Immature natural killer cell (primary cell): ENCODE results near the gene CA5A. TPM values are rescaled to one million over a fixed set of nuclear protein-coding genes. Genes with fewer than 3 reads are reported as not detected.
"Not testable (repeated sequence)": the region's sequence is repeated elsewhere in the genome, so short reads cannot be mapped to it uniquely, and the experiment has no call there.

Experiments used
- DNase-seq, 3 donors: peaks; one replicate each; pipeline ENCODE4 v3.0.0; 2022; ENCODE audit warnings: mixed read lengths in 1 of 3
- H3K27ac Mint-ChIP-seq, 6 donors: one replicate each; pipeline ENCODE4 v1.8.0; 2020; ENCODE audit warnings: mixed read lengths in 6 of 6, mild to moderate bottlenecking in 5 of 6, inconsistent platforms in 4 of 6, moderate library complexity in 3 of 6
- H3K27me3 Mint-ChIP-seq, 3 donors: one replicate each; pipeline ENCODE4 v1.8.0; 2020 to 2021; ENCODE audit warnings: low read depth in 3 of 3, mild to moderate bottlenecking in 3 of 3, mixed read lengths in 3 of 3, moderate library complexity in 3 of 3, inconsistent platforms in 1 of 3
- H3K36me3 Mint-ChIP-seq, 3 donors: one replicate each; pipeline ENCODE4 v1.8.0; 2020; ENCODE audit warnings: mixed read lengths in 3 of 3, inconsistent platforms in 2 of 3, mild to moderate bottlenecking in 2 of 3
- H3K4me1 Mint-ChIP-seq, 2 donors: one replicate each; pipeline ENCODE4 v1.8.0; 2020; ENCODE audit warnings: inconsistent platforms in 2 of 2, mild to moderate bottlenecking in 2 of 2, mixed read lengths in 2 of 2, moderate library complexity in 1 of 2
- H3K4me3 Mint-ChIP-seq, 5 donors: one replicate each; pipeline ENCODE4 v1.8.0; 2020; ENCODE audit warnings: mild to moderate bottlenecking in 5 of 5, mixed read lengths in 5 of 5, inconsistent platforms in 3 of 5, moderate library complexity in 3 of 5
- H3K9me3 Mint-ChIP-seq, 6 donors: one replicate each; pipeline ENCODE4 v1.8.0; 2020; ENCODE audit warnings: mild to moderate bottlenecking in 6 of 6, mixed read lengths in 6 of 6, inconsistent platforms in 4 of 6, moderate library complexity in 3 of 6
- polyA plus RNA-seq, 3 donors: library from polyadenylated mRNA; unstranded; fragments of 300-500 nt; fragmentation: Illumina TruSeq; gene quantifications; one replicate each; pipeline ENCODE4 v1.2.3, GENCODE V29; 2021

Gene CA5A
- not detected for polyA plus RNA-seq

- H3K36me3 Mint-ChIP-seq: no peaks in the 10 kb centered on the region
- no peaks in the 10 kb centered on the region for H3K4me1 Mint-ChIP-seq
- DNase-seq: no peak
- H3K9me3 Mint-ChIP-seq: no peaks in the 10 kb centered on the region
- peaks cover 0 to 4% (median 0%) of the 10 kb centered on the region in 3 donors for H3K27me3 Mint-ChIP-seq
- H3K27ac Mint-ChIP-seq: no peak within 1 kb of the TSS
- no peak within 1 kb of the TSS for H3K4me3 Mint-ChIP-seq
These were observed at the start of gene CA5A for GRCh38 chr16:87936375-87937230. Gene CA5A, minus strand, starts transcription at chr16:87936529. Its CDS starts 79 bp downstream, at chr16:87936450.

DNA sequence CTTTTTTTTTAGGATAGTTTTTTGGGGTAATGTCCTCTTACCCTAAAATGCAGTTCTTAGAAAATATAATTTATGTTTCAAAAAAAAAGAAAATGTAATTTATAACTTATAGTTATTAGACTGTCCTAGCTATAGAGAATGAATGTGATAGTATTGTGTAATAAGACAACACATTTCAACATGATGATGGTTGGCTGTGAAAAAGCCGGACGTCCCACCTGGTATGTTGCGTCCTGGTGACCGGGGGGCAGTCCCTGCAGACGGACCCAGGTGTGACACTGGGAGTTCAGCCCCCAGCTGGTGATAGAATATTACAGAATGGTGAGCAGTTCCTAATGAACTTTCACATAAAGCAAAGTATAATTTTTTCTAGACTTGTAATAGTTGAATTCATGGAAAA lies 49.2 kb upstream of the CA5A start:
- not testable (repeated sequence) for H3K27ac Mint-ChIP-seq, H3K9me3 Mint-ChIP-seq, H3K4me3 Mint-ChIP-seq, DNase-seq
- H3K4me1 Mint-ChIP-seq: peaks cover 43 to 47% of the 10 kb centered on the region in 2 donors
- peaks cover 17 to 49% (median 35%) of the 10 kb centered on the region in 3 donors for H3K36me3 Mint-ChIP-seq
- H3K27me3 Mint-ChIP-seq: peaks cover 8 to 19% (median 10%) of the 10 kb centered on the region in 3 donors

DNA sequence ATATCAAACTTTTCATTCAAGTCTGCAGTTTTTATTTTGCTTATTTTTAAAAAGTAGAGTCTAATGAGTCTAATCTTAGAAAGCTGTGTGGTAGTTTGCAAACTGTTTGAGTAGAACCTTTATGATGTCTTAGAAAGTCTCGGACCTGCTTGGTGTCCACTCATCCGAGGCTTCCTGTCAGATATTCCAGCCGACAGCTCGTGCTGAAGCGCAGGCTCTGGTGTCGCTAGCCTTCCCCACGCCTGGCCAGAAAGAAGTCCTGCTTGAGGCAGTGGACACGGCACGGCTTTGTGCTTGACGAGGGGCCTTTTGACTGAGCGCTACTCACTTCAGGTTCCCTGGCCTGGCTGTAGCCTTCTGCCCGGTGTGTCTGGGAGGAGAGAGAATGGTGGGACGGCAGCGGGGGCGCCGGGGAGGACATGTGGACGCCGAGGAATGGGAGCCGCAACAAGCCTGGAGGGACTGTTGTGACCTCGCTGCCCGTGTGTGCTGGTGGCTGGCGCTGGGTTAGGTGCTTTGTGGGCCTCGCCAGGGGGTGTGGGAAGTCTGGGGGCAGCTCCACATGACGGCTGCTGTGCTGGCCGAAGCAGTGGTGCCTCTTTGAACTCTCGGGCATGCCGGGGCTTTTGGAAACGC lies 48.4 kb upstream of the CA5A start:
- Mint-ChIP-seq H3K36me3 (peaks cover 14 to 46% (median 32%) of the 10 kb centered on the region in 3 donors), H3K27me3 (peaks cover 14 to 24% (median 17%) of the 10 kb centered on the region in 3 donors), H3K4me3 (peak overlapping the region in 1 of 5 donors; percentile 33), H3K27ac (peak overlapping the region in 3 of 6 donors; percentile 3 to 93 (median 40)), H3K4me1 (peaks cover 51 to 55% of the 10 kb centered on the region in 2 donors), H3K9me3 (no peaks in the 10 kb centered on the region)
- DNase-seq: no peak

GRCh38 chr16:87984180-87984579 lies 47.9 kb upstream of the CA5A start:
- Mint-ChIP-seq H3K4me1 (peaks cover 56 to 60% of the 10 kb centered on the region in 2 donors), H3K36me3 (peaks cover 14 to 48% (median 33%) of the 10 kb centered on the region in 3 donors), H3K4me3 (peak overlapping the region in 1 of 5 donors; percentile 33), H3K27me3 (peaks cover 17 to 26% (median 18%) of the 10 kb centered on the region in 3 donors), H3K27ac (peak overlapping the region in 2 of 6 donors; percentile 3 to 93)
- H3K9me3 Mint-ChIP-seq, DNase-seq: not testable (repeated sequence)

- Mint-ChIP-seq H3K4me1 (peaks cover 61 to 65% of the 10 kb centered on the region in 2 donors), H3K27ac (peak overlapping the region in 3 of 6 donors; percentile 62 to 95 (median 93)), H3K27me3 (peaks cover 18 to 26% (median 18%) of the 10 kb centered on the region in 3 donors), H3K36me3 (peaks cover 14 to 49% (median 37%) of the 10 kb centered on the region in 3 donors), H3K4me3 (peak overlapping the region in 3 of 5 donors; percentile 20 to 39 (median 25))
- H3K9me3 Mint-ChIP-seq: not testable (repeated sequence)
- peak; percentile 24 to 39 (median 36) for DNase-seq
These were observed 47.4 kb upstream of the CA5A start for GRCh38 chr16:87983737-87984097.

GRCh38 chr16:87983072-87983736 lies 46.9 kb upstream of the CA5A start:
- Mint-ChIP-seq H3K27ac (peak overlapping the region in 5 of 6 donors; percentile 80 to 100 (median 93)), H3K4me3 (peak overlapping the region; percentile 36 to 92 (median 53)), H3K27me3 (peaks cover 18 to 26% (median 20%) of the 10 kb centered on the region in 3 donors), H3K4me1 (peaks cover 65 to 69% of the 10 kb centered on the region in 2 donors), H3K36me3 (peaks cover 14 to 54% (median 40%) of the 10 kb centered on the region in 3 donors)
- not testable (repeated sequence) for H3K9me3 Mint-ChIP-seq, DNase-seq

GRCh38 chr16:87982581-87983041 lies 46.3 kb upstream of the CA5A start:
- no peak for DNase-seq
- Mint-ChIP-seq H3K4me3 (peak overlapping the region; percentile 9 to 92 (median 57)), H3K36me3 (peaks cover 14 to 58% (median 43%) of the 10 kb centered on the region in 3 donors), H3K27me3 (peaks cover 18 to 26% (median 20%) of the 10 kb centered on the region in 3 donors), H3K4me1 (peaks cover 65 to 69% of the 10 kb centered on the region in 2 donors), H3K9me3 (no peaks in the 10 kb centered on the region), H3K27ac (peak overlapping the region in 5 of 6 donors; percentile 92 to 100 (median 95))

DNA sequence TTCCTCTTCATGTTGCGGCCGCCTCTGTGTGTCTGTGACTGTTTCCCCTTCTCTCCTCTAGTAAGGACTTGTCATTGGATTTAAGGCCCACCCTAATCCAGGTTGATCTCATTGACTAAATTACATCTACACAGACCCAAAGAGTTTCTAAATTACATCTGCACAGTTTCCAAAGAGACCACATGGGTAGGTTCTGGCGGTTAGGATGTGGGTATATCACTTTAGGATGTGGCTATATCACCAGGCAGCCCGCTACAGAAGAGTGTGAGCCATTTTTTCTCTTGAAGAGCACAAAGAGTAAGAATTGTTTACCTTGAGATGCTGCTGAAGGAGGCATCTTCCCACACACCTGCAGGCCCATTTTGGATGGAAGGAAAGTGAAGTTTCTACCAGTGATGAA lies 45.0 kb upstream of the CA5A start:
- peak; percentile 78 to 84 (median 81) for DNase-seq
- H3K4me3 Mint-ChIP-seq: peak overlapping the region; percentile 80 to 95 (median 89)
- H3K9me3 Mint-ChIP-seq: not testable (repeated sequence)
- H3K4me1 Mint-ChIP-seq: peaks cover 65 to 66% of the 10 kb centered on the region in 2 donors
- peaks cover 18 to 26% (median 20%) of the 10 kb centered on the region in 3 donors for H3K27me3 Mint-ChIP-seq
- peak overlapping the region; percentile 81 to 100 (median 96) for H3K27ac Mint-ChIP-seq
- H3K36me3 Mint-ChIP-seq: peaks cover 17 to 61% (median 47%) of the 10 kb centered on the region in 3 donors

- peak overlapping the region; percentile 67 to 92 (median 80) for H3K4me3 Mint-ChIP-seq
- not testable (repeated sequence) for H3K9me3 Mint-ChIP-seq
- H3K27ac Mint-ChIP-seq: peak overlapping the region; percentile 86 to 100 (median 96)
- peaks cover 63 to 65% of the 10 kb centered on the region in 2 donors for H3K4me1 Mint-ChIP-seq
- DNase-seq: peak; percentile 72 to 83 (median 81)
- peaks cover 18 to 22% (median 20%) of the 10 kb centered on the region in 3 donors for H3K27me3 Mint-ChIP-seq
- peaks cover 20 to 62% (median 50%) of the 10 kb centered on the region in 3 donors for H3K36me3 Mint-ChIP-seq
These were observed 43.7 kb upstream of the CA5A start for GRCh38 chr16:87979911-87980630.

- peaks cover 62 to 64% of the 10 kb centered on the region in 2 donors for H3K4me1 Mint-ChIP-seq
- peak overlapping the region in 4 of 5 donors; percentile 36 to 92 (median 79) for H3K4me3 Mint-ChIP-seq
- no peaks in the 10 kb centered on the region for H3K9me3 Mint-ChIP-seq
- peak in 1 of 3 donors; percentile 24 for DNase-seq
- H3K27me3 Mint-ChIP-seq: peaks cover 18 to 22% (median 20%) of the 10 kb centered on the region in 3 donors
- H3K27ac Mint-ChIP-seq: peak overlapping the region; percentile 86 to 100 (median 96)
- H3K36me3 Mint-ChIP-seq: peaks cover 18 to 57% (median 47%) of the 10 kb centered on the region in 3 donors
These were observed 43.0 kb upstream of the CA5A start for GRCh38 chr16:87979352-87979751.

GRCh38 chr16:87978127-87978526 lies 41.8 kb upstream of the CA5A start:
- no peak for DNase-seq
- peak overlapping the region in 5 of 6 donors; percentile 39 to 100 (median 95) for H3K27ac Mint-ChIP-seq
- peaks cover 20 to 57% (median 50%) of the 10 kb centered on the region in 3 donors for H3K36me3 Mint-ChIP-seq

DNA sequence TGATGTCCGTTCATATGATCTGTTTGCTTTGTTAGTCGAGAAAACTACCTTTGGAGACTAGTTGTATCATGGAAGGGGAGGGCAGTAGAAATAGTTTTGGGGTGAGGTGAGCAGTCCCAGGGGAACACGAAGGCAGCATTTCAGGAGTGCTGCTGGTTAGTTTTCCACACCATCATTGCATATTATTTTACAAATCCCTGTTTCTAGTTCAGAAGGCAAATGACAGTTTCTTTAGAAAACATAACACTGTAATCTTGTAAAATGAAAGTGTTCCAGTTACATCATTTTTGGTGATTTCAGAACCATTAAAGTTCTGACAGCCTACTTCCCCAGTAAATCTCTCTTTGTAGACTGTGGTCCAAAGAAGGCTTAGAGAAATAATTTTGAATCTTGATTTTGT lies 40.3 kb upstream of the CA5A start:
- Mint-ChIP-seq H3K4me3 (no peak overlapping the region), H3K4me1 (peaks cover 42 to 46% of the 10 kb centered on the region in 2 donors), H3K27ac (peak overlapping the region in 2 of 6 donors; percentile 13 to 73), H3K27me3 (peaks cover 16 to 27% (median 18%) of the 10 kb centered on the region in 3 donors), H3K9me3 (peaks cover 0 to 15% (median 14%) of the 10 kb centered on the region in 6 donors), H3K36me3 (peaks cover 34 to 61% (median 59%) of the 10 kb centered on the region in 3 donors)
- DNase-seq: no peak

More at GRCh38 chr16:87978127-87978526, 41.8 kb upstream of the CA5A start:
- peaks cover 57 to 60% of the 10 kb centered on the region in 2 donors for H3K4me1 Mint-ChIP-seq
- H3K27me3 Mint-ChIP-seq: peaks cover 18 to 25% (median 18%) of the 10 kb centered on the region in 3 donors
- peaks cover 0 to under 1% (median 0%) of the 10 kb centered on the region in 6 donors for H3K9me3 Mint-ChIP-seq
- H3K4me3 Mint-ChIP-seq: peak overlapping the region in 2 of 5 donors; percentile 1 to 21
